HepG2 (cell line): Measurements from ENCODE around the gene IZUMO4. TPM values are rescaled to one million over a fixed set of nuclear protein-coding genes. Genes with fewer than 3 reads are reported as not detected.

Experiments
- BHLHE40 ChIP-seq: IDR thresholded peaks from 2 replicates; pipeline ENCODE4 v1.6.1; 2011; ENCODE audit warnings: low read length, improper control_type of control experiment
- FOXO1 ChIP-seq: sonication (generic); formaldehyde crosslinking; IDR thresholded peaks from 2 replicates; pipeline ENCODE4 v1.4.0; 2020; ENCODE audit warnings: missing genetic modification reagents
- POGZ ChIP-seq: sonication (generic); formaldehyde crosslinking; IDR thresholded peaks from 2 replicates; pipeline ENCODE4 v1.4.0; 2020; ENCODE audit warnings: mild to moderate bottlenecking, missing genetic modification reagents
- RFX3 ChIP-seq: IDR thresholded peaks from 2 replicates; pipeline ENCODE4 v1.6.1; 2016; ENCODE audit warnings: missing biosample characterization, missing genetic modification reagents
- SIX1 ChIP-seq: sonication (generic); formaldehyde crosslinking; IDR thresholded peaks from 2 replicates; pipeline ENCODE4 v1.4.0; 2020; ENCODE audit warnings: missing genetic modification reagents, borderline replicate concordance
- ZNF879 ChIP-seq: sonication (generic); formaldehyde crosslinking; IDR thresholded peaks from 2 replicates; pipeline ENCODE4 v1.8.1; 2023; ENCODE audit warnings: missing genetic modification reagents
- polyA plus RNA-seq, 8 experiments: library from polyadenylated mRNA; depleted of rRNA in 3 of 8; stranded (reverse) in 7 of 8; unstranded in 1 of 8; fragments of >200 nt; fragmentation: Illumina TruSeq in 4 of 8; extraction: Trizol in 4 of 8; gene quantifications; 2 replicates each; pipeline versions ENCODE4 v1.2.1 to v1.2.3, GENCODE V29; 2011 to 2016; ENCODE audit warnings: low read depth in 4 of 8, missing spikeins in 1 of 8, mixed read lengths in 1 of 8; ENCODE audit not compliant: insufficient read depth in 1 of 8
- total RNA-seq, 5 experiments: library from RNA; depleted of rRNA; stranded (reverse); fragments of >200 nt; fragmentation: Illumina TruSeq; extraction: Trizol; gene quantifications; 2 replicates each; pipeline ENCODE4 v1.2.3, GENCODE V29; 2016; ENCODE audit warnings: low read depth in 1 of 5
- TF ChIP-seq, protein P1 (sequence below): sonication (generic); formaldehyde crosslinking; IDR thresholded peaks from 2 replicates; pipeline ENCODE4 v1.4.0; 2020; ENCODE audit warnings: mild to moderate bottlenecking, missing genetic modification reagents
- TF ChIP-seq, protein P2 (sequence below): sonication (generic); formaldehyde crosslinking; IDR thresholded peaks from 2 replicates; pipeline ENCODE4 v1.4.0; 2020; ENCODE audit warnings: mild to moderate bottlenecking, missing genetic modification reagents, borderline replicate concordance
- TF ChIP-seq, protein P3 (sequence below): sonication (generic); formaldehyde crosslinking; IDR thresholded peaks from 2 replicates; pipeline ENCODE4 v1.4.0; 2020; ENCODE audit warnings: missing genetic modification reagents

The IZUMO4 gene
- total and polyA plus RNA-seq, 2 of the 13 experiments (the other 11 are each of a cell fraction or from before 2014, with no cell fraction given), result 0.77 to 3.9 TPM

DNA sequence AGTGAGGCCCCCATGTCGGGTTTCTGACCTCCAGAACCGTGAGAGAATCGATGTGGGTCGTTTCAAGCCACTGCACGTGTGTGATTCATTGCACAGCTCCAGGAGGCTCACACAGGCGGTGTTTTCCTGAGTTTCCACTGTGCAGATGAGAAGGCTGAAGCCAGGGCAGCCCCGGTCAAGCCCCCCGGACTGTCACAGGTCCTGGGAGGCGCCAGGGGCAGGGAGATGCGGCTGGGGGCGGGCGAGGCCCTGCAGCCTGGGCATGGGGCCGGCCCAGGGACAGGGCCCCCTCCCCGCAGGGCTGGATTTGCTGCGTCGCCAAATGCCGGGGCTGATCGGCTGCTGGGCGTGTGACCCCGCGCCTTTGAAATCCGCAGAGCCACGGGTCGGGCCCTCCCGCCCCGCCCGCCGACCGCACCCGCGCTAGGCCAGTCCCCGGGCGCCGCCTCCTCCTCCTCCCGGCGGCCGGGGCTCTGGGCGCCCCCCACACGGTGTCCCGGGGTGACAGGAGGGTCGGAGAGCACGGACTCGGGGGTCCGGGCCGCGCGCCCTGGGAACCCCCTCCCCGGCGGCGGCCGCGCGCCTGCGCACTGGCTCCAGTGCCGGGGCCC is 35.7 kb upstream of the IZUMO4 start (continued):
- TF ChIP-seq, protein P1, sequence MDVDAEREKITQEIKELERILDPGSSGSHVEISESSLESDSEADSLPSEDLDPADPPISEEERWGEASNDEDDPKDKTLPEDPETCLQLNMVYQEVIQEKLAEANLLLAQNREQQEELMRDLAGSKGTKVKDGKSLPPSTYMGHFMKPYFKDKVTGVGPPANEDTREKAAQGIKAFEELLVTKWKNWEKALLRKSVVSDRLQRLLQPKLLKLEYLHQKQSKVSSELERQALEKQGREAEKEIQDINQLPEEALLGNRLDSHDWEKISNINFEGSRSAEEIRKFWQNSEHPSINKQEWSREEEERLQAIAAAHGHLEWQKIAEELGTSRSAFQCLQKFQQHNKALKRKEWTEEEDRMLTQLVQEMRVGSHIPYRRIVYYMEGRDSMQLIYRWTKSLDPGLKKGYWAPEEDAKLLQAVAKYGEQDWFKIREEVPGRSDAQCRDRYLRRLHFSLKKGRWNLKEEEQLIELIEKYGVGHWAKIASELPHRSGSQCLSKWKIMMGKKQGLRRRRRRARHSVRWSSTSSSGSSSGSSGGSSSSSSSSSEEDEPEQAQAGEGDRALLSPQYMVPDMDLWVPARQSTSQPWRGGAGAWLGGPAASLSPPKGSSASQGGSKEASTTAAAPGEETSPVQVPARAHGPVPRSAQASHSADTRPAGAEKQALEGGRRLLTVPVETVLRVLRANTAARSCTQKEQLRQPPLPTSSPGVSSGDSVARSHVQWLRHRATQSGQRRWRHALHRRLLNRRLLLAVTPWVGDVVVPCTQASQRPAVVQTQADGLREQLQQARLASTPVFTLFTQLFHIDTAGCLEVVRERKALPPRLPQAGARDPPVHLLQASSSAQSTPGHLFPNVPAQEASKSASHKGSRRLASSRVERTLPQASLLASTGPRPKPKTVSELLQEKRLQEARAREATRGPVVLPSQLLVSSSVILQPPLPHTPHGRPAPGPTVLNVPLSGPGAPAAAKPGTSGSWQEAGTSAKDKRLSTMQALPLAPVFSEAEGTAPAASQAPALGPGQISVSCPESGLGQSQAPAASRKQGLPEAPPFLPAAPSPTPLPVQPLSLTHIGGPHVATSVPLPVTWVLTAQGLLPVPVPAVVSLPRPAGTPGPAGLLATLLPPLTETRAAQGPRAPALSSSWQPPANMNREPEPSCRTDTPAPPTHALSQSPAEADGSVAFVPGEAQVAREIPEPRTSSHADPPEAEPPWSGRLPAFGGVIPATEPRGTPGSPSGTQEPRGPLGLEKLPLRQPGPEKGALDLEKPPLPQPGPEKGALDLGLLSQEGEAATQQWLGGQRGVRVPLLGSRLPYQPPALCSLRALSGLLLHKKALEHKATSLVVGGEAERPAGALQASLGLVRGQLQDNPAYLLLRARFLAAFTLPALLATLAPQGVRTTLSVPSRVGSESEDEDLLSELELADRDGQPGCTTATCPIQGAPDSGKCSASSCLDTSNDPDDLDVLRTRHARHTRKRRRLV (CRISPR knock-in tag), result no peak
- no peak for TF ChIP-seq ZNF879 (CRISPR knock-in tag)
- no peak for TF ChIP-seq SIX1 (CRISPR knock-in tag)
- peak; percentile 84 for TF ChIP-seq BHLHE40
- TF ChIP-seq, protein P2, sequence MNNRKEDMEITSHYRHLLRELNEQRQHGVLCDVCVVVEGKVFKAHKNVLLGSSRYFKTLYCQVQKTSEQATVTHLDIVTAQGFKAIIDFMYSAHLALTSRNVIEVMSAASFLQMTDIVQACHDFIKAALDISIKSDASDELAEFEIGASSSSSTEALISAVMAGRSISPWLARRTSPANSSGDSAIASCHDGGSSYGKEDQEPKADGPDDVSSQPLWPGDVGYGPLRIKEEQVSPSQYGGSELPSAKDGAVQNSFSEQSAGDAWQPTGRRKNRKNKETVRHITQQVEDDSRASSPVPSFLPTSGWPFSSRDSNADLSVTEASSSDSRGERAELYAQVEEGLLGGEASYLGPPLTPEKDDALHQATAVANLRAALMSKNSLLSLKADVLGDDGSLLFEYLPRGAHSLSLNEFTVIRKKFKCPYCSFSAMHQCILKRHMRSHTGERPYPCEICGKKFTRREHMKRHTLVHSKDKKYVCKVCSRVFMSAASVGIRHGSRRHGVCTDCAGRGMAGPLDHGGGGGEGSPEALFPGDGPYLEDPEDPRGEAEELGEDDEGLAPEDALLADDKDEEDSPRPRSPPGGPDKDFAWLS (CRISPR knock-in tag), result no peak
- TF ChIP-seq, protein P3, sequence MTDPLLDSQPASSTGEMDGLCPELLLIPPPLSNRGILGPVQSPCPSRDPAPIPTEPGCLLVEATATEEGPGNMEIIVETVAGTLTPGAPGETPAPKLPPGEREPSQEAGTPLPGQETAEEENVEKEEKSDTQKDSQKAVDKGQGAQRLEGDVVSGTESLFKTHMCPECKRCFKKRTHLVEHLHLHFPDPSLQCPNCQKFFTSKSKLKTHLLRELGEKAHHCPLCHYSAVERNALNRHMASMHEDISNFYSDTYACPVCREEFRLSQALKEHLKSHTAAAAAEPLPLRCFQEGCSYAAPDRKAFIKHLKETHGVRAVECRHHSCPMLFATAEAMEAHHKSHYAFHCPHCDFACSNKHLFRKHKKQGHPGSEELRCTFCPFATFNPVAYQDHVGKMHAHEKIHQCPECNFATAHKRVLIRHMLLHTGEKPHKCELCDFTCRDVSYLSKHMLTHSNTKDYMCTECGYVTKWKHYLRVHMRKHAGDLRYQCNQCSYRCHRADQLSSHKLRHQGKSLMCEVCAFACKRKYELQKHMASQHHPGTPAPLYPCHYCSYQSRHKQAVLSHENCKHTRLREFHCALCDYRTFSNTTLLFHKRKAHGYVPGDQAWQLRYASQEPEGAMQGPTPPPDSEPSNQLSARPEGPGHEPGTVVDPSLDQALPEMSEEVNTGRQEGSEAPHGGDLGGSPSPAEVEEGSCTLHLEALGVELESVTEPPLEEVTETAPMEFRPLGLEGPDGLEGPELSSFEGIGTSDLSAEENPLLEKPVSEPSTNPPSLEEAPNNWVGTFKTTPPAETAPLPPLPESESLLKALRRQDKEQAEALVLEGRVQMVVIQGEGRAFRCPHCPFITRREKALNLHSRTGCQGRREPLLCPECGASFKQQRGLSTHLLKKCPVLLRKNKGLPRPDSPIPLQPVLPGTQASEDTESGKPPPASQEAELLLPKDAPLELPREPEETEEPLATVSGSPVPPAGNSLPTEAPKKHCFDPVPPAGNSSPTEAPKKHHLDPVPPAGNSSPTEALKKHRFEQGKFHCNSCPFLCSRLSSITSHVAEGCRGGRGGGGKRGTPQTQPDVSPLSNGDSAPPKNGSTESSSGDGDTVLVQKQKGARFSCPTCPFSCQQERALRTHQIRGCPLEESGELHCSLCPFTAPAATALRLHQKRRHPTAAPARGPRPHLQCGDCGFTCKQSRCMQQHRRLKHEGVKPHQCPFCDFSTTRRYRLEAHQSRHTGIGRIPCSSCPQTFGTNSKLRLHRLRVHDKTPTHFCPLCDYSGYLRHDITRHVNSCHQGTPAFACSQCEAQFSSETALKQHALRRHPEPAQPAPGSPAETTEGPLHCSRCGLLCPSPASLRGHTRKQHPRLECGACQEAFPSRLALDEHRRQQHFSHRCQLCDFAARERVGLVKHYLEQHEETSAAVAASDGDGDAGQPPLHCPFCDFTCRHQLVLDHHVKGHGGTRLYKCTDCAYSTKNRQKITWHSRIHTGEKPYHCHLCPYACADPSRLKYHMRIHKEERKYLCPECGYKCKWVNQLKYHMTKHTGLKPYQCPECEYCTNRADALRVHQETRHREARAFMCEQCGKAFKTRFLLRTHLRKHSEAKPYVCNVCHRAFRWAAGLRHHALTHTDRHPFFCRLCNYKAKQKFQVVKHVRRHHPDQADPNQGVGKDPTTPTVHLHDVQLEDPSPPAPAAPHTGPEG (CRISPR knock-in tag), result no peak
- TF ChIP-seq FOXO1 (CRISPR knock-in tag), result peak; percentile 16; the same call in 1 of the 2 replicates
- no peak for TF ChIP-seq POGZ (CRISPR knock-in tag)
- no peak for TF ChIP-seq RFX3
